HG03442 (cell line): ENCODE results near the gene CNTFR.
A peak's percentile ranks its signal among the peaks of the same experiment; 100 is the strongest.
"Not testable (repeated sequence)": the region's sequence is repeated elsewhere in the genome, so short reads cannot be mapped to it uniquely, and the experiment has no call there.

ENCODE experiments used
- ATAC-seq: cut with Tn5 transposase; IDR thresholded peaks from one replicate; pipeline ENCODE4 v1.9.1; 2021; ENCODE audit warnings: mild to moderate bottlenecking, moderate library complexity; ENCODE audit not compliant: unreplicated experiment

The CNTFR gene

GRCh38 chr9:34532041-34532440, 57.5 kb downstream of the CNTFR start:
- not testable (repeated sequence) for ATAC-seq

GRCh38 chr9:34526026-34526425, 63.5 kb downstream of the CNTFR start:
- ATAC-seq: no peak

DNA sequence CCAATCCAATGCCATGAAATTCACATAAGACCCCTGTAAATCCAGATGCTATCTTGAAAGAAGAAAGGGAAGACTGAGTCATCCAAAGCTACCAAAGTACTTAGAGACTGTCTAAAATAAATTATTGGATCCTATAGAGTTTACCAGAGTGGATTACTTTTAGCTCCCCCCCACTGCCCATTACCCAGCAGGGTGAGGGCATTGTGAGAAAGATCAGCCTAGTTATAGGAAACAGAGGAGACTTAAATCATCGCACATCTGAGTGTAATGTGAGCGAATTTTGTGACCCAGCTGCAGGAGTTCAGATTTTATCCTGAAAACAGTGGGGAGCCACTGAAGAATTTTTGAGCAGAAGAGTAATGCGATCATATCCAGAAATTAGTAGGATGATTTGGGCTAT, 65.2 kb downstream of the CNTFR start:
- no peak for ATAC-seq

DNA sequence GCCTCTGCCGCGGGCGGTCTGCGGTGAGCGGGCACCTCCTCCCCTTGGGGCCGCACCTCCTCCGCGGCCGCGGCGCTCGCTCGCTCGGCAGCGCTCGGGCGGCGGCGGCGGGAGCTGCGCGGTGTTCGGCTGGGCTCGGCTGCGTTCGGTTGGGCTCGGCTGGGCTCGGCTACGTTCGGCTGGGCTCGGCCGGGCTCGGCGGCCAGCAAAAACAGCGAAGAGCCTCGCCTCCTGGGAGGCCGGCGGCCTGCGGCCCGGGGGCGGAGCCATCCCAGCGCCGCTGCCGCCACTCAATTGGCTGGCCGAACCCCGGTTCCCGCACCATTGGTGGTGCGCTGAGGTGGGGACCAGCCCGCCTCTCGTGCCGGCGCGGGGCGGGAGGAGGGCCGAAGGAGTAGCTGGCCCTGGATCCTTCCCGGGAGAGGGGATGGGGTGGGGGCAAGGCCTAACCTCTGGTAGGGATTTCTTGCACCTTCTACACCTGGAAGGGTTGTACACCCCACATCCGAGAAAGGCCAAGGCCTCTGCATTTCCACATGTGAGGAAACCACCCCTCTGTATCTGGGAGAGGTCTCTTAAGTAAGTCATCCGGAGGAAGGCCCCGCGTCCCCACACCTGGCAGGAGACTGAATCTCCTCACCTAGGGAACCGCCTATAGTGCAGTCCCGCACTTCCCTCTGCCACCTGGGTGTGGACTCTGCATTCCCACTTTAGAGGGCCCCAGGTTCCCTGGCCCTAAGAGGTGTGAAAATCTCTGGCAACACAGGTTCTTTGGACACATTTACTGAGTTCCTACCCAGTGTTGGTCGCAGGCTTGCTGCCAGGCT, 66.3 kb downstream of the CNTFR start, which contains the start of gene ENHO:
TSS of gene ENHO (minus strand) at position 20 of the 827 bp plus-strand sequence. CDS start 1,295 bp downstream, outside the sequence.
- ATAC-seq: peak; percentile 81

GRCh38 chr9:34522091-34522887, 67.2 kb downstream of the CNTFR start:
- ATAC-seq: no peak

GRCh38 chr9:34521406-34522045, 68.0 kb downstream of the CNTFR start:
- no peak for ATAC-seq

- no peak for ATAC-seq
These were observed 68.8 kb downstream of the CNTFR start for GRCh38 chr9:34520505-34521385.

DNA sequence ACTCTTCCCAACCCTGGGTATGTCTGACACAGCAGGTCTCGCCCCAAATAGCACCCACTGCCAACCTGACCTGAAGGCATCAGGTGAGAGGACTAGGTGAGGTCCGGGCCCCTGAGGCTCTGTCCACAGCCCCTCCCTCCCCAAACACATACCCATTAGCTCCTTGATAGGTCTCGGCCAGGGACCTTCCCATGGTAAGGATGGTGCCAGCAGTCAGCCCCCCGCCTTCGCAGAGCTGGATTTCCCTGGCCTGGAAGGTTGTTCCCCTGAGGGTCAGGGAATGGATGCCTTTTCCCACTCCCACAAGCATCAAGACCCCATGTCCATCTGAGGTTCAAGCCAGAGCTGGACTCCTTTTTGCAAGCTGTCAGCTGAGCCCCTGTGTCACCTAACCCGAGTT, 69.4 kb downstream of the CNTFR start:
- no peak for ATAC-seq

GRCh38 chr9:34519321-34520020, 70.1 kb downstream of the CNTFR start:
- ATAC-seq: no peak

DNA sequence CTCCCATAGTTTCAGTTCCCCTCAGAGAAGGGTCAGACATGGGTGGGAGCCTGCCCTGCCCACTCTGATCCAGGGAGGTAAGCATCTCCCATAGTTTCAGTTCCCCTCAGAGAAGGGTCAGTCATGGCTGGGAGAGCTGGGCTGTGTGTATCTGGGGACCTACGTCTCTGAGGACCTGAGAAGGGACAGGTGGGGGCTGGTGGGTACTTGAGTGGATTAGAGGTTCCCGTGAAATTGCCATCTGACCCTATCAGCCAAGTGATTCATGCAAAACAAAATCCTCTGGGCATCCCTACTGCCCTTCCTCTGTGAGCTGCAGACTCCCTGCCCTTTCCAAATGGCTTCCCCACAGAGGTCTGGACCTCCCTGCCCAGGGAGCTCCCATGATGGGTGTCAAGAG, 70.6 kb downstream of the CNTFR start:
- ATAC-seq: no peak

- no peak for ATAC-seq
These were observed 71.4 kb downstream of the CNTFR start for GRCh38 chr9:34518110-34518616.

DNA sequence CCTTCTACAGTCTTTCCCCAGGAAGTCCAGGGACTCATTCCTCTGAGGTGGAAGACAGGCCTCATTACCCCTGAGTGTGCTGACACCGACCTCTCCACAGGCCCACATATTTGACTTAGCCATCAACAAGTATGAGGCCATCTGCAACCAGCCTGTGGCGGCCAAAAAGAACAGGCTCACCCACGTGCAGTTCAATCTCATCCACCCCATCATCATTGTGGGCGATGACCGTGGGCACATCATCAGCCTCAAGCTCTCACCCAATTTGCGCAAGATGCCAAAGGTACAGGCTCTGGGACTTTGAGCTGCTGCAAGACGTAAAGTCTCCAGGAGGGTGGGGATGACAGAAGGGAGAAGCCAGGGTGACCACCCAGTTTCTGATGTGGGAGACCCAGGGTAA, 72.3 kb downstream of the CNTFR start:
- ATAC-seq: no peak

DNA sequence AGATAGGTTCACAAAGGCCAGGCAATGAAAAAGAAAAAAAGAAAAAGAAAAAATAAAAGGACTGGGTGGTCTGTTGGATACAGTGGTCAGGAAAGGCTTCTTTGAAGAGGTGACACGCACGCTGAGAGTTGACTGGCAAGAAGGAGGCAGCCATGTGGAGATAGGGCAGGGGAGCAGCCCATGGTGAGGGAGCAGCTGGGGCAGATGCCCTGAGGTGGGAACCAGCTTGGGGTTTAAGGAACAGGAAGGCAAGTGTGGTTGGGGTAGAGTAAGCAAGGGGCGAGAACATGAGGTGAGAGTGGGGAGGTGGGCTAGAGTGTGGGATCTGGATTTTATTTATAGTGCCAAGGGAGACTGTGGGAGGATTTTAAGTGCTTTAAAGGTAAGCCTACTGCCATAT, 73.6 kb downstream of the CNTFR start:
- ATAC-seq: no peak

- ATAC-seq: no peak
These were observed 74.7 kb downstream of the CNTFR start for GRCh38 chr9:34514816-34515215.

GRCh38 chr9:34514401-34514800, 75.1 kb downstream of the CNTFR start:
- no peak for ATAC-seq

DNA sequence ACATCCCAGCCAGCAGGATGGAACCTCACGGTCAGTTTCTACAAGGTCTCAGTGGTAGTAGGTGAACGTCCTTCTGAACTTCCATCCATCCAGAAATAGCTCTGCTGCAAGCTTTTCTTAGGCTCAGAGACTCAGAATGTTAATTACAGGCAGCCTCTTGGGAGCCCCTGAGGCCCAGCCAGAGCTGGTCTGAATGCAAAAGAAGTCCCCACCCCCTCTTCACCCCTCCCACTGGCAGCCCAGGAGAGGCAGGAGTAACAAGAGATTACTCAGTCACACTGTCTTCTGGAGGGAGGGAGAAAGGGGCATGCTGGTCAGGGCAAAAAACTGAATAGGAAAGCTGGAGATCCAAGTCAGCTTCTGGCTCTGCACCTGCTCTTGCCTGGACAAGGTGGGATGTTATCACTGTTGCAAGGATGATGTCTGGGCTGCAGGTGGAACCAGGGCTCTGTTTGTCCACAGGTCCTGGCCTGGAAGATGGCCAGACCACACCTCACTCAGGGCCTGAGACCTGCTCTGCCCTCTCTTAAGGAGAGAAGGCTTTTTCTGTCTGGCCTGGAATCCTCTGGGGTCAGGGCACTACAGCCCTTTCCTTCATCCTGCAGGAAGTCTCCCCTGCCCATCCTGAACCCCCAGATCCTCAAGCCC, 75.8 kb downstream of the CNTFR start:
- no peak for ATAC-seq

DNA sequence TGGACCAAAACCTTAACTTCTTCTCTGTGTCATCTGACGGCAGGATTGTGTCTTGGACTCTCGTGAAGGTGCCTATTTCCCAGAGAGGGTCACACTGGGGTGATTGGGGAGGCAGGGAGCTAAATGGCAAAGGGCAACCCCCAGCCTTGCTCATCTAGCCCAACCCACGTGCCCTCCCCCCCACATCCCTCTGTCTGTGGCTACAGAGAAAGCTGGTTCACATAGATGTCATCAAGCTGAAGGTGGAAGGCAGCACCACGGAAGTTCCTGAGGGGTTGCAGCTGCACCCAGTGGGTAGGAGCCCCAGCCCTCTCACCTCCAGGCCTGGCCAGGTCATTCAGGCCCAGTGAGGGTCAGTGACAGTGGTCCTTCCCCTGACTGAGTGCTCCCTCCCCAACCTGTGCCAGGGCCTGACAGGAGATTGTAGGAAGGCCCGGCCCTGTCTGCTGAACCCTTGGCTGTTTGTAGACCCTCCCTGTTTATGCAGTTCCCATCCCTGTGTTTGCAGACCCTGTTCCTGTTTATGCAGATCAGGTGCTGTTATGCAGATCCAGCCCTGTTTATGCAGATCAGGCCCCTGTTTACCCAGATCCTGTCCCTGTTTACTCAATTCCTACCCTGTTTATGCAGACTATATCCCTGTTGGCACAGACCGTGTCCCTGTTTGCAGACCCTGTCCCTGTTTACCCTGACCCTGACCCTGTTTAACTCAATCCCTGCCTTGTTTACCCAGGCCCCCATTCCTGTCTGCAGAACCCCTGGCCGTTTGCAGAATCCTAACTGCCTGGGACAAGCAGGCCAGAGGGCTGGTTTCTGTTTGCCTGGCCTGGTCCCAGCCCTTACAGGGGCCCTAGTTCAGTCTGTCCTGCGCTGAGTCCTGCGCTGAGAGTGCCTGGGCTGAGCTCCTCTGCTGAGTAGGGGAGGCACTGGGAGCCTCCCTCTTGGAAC, 77.1 kb downstream of the CNTFR start:
- ATAC-seq: no peak
